ENCODE results near the gene EFNA5. TPM values are rescaled to one million over a fixed set of nuclear protein-coding genes. Genes with fewer than 3 reads are reported as not detected.

EFNA5 gene
- total and polyA plus RNA-seq, 4 donors: 0.14 to 0.93 (median 0.54) TPM

DNA sequence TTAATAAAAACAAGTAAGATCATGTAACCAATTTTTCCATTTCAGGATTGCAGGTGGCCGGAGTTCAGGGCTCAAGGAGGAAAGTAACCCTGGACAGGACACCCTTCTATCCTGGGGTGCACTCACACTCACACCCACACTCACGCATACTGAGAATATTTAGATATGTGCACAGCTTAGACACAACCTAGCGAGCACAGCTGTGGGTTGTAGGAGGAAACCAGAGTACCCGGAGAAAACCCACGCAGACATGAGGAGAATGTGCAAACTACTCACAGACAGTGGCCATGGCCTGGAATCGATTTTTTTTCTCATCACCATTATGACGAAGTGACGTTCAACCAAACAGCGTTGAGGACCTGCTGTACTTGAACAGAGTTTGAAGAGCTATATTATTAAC, 4.5 kb upstream of the EFNA5 start:
- Histone ChIP-seq H3K9ac (ENCODE audit: low read depth in 1 of 2, low read length in 2 of 2) (no peak overlapping the region), H3K27me3 (ENCODE audit: control insufficient read depth in 4 of 4, insufficient read depth in 4 of 4, low read length in 3 of 4) (peaks cover 0 to 5% (median 2%) of the 10 kb centered on the region in 4 donors), H3K4me3 (ENCODE audit: low read depth in 1 of 3, low read length in 3 of 3) (no peak overlapping the region), H3K9me3 (ENCODE audit: control insufficient read depth in 4 of 4, low read length in 3 of 4) (no peaks in the 10 kb centered on the region), H3K36me3 (ENCODE audit: control insufficient read depth in 4 of 4, insufficient read depth in 3 of 4, low read depth in 1 of 4, low read length in 3 of 4) (no peaks in the 10 kb centered on the region), H3K27ac (ENCODE audit: low read depth in 1 of 2, low read length in 2 of 2) (no peak overlapping the region), H3K4me1 (ENCODE audit: control insufficient read depth in 4 of 4, insufficient read depth in 4 of 4, low read length in 3 of 4) (peaks cover 16 to 37% (median 33%) of the 10 kb centered on the region in 4 donors)
- WGBS: 74% methylated on average over 9 of the region's 9 CpGs
- TF ChIP-seq, protein P1, sequence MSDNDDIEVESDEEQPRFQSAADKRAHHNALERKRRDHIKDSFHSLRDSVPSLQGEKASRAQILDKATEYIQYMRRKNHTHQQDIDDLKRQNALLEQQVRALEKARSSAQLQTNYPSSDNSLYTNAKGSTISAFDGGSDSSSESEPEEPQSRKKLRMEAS (IDR thresholded peaks at IDR 0.05): no peak
- TF ChIP-seq SP1 (IDR thresholded peaks at IDR 0.05): no peak
- TF ChIP-seq, protein P2, sequence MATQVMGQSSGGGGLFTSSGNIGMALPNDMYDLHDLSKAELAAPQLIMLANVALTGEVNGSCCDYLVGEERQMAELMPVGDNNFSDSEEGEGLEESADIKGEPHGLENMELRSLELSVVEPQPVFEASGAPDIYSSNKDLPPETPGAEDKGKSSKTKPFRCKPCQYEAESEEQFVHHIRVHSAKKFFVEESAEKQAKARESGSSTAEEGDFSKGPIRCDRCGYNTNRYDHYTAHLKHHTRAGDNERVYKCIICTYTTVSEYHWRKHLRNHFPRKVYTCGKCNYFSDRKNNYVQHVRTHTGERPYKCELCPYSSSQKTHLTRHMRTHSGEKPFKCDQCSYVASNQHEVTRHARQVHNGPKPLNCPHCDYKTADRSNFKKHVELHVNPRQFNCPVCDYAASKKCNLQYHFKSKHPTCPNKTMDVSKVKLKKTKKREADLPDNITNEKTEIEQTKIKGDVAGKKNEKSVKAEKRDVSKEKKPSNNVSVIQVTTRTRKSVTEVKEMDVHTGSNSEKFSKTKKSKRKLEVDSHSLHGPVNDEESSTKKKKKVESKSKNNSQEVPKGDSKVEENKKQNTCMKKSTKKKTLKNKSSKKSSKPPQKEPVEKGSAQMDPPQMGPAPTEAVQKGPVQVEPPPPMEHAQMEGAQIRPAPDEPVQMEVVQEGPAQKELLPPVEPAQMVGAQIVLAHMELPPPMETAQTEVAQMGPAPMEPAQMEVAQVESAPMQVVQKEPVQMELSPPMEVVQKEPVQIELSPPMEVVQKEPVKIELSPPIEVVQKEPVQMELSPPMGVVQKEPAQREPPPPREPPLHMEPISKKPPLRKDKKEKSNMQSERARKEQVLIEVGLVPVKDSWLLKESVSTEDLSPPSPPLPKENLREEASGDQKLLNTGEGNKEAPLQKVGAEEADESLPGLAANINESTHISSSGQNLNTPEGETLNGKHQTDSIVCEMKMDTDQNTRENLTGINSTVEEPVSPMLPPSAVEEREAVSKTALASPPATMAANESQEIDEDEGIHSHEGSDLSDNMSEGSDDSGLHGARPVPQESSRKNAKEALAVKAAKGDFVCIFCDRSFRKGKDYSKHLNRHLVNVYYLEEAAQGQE (IDR thresholded peaks at IDR 0.05): no peak
- no peak for TF ChIP-seq RAD21 (IDR thresholded peaks at IDR 0.05)
- TF ChIP-seq, protein P3, sequence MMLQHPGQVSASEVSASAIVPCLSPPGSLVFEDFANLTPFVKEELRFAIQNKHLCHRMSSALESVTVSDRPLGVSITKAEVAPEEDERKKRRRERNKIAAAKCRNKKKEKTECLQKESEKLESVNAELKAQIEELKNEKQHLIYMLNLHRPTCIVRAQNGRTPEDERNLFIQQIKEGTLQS (IDR thresholded peaks at IDR 0.05): no peak
- no peak for TF ChIP-seq GABPA (IDR thresholded peaks at IDR 0.05 in 1 of 2, conservative IDR thresholded peaks at IDR 0.05 in 1 of 2)
- no peak for TF ChIP-seq RXRA (IDR thresholded peaks at IDR 0.05)
- no peak for TF ChIP-seq HNF4G (IDR thresholded peaks at IDR 0.05)
- TF ChIP-seq HNF4A (conservative IDR thresholded peaks at IDR 0.05): no peak
- TF ChIP-seq YY1 (IDR thresholded peaks at IDR 0.05): no peak
- TF ChIP-seq, protein P4, sequence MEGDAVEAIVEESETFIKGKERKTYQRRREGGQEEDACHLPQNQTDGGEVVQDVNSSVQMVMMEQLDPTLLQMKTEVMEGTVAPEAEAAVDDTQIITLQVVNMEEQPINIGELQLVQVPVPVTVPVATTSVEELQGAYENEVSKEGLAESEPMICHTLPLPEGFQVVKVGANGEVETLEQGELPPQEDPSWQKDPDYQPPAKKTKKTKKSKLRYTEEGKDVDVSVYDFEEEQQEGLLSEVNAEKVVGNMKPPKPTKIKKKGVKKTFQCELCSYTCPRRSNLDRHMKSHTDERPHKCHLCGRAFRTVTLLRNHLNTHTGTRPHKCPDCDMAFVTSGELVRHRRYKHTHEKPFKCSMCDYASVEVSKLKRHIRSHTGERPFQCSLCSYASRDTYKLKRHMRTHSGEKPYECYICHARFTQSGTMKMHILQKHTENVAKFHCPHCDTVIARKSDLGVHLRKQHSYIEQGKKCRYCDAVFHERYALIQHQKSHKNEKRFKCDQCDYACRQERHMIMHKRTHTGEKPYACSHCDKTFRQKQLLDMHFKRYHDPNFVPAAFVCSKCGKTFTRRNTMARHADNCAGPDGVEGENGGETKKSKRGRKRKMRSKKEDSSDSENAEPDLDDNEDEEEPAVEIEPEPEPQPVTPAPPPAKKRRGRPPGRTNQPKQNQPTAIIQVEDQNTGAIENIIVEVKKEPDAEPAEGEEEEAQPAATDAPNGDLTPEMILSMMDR (IDR thresholded peaks at IDR 0.05; ENCODE audit: low read depth, low read length, missing input control): no peak
- no peak for TF ChIP-seq FOXA1 (IDR thresholded peaks at IDR 0.05)
- TF ChIP-seq TAF1 (conservative IDR thresholded peaks at IDR 0.05): no peak
- TF ChIP-seq JUND (IDR thresholded peaks at IDR 0.05): no peak
- TF ChIP-seq, protein P5, sequence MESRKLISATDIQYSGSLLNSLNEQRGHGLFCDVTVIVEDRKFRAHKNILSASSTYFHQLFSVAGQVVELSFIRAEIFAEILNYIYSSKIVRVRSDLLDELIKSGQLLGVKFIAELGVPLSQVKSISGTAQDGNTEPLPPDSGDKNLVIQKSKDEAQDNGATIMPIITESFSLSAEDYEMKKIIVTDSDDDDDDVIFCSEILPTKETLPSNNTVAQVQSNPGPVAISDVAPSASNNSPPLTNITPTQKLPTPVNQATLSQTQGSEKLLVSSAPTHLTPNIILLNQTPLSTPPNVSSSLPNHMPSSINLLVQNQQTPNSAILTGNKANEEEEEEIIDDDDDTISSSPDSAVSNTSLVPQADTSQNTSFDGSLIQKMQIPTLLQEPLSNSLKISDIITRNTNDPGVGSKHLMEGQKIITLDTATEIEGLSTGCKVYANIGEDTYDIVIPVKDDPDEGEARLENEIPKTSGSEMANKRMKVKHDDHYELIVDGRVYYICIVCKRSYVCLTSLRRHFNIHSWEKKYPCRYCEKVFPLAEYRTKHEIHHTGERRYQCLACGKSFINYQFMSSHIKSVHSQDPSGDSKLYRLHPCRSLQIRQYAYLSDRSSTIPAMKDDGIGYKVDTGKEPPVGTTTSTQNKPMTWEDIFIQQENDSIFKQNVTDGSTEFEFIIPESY (IDR thresholded peaks at IDR 0.05): no peak
- no peak for TF ChIP-seq FOXA2 (IDR thresholded peaks at IDR 0.05)
- DNase-seq (ENCODE audit: low spot score): no peak

DNA sequence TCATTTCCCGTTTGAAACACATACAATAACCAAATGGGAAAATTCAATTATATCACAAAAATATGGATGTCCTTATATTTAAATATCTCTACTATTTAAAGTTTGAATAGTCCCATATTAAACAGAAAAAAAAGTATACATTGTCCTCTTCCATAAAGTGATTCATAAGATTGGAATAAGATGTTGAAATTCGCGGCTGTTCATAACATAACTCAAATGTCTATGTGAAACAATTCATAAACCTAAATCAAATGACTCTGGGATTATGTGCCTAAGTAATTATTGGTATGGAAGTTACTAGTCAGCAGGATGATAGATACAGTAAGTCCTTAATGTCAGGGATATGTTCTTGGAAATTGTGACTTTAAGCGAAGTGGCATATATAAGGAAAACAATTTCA, 3.9 kb upstream of the EFNA5 start:
- TF ChIP-seq RAD21 (IDR thresholded peaks at IDR 0.05) (no peak), TAF1 (conservative IDR thresholded peaks at IDR 0.05) (no peak), FOXA2 (IDR thresholded peaks at IDR 0.05) (no peak), FOXA1 (IDR thresholded peaks at IDR 0.05) (no peak)
- WGBS: 81% methylated on average over 4 of the region's 4 CpGs

More for the DNA sequence above, 3.9 kb upstream of the EFNA5 start:
- no peak overlapping the region for H3K9ac ChIP-seq (ENCODE audit: low read depth in 1 of 2, low read length in 2 of 2)
- H3K27ac ChIP-seq (ENCODE audit: low read depth in 1 of 2, low read length in 2 of 2): no peak overlapping the region
- no peak for DNase-seq (ENCODE audit: low spot score)
- peaks cover 0 to 8% (median 5%) of the 10 kb centered on the region in 4 donors for H3K27me3 ChIP-seq (ENCODE audit: control insufficient read depth in 4 of 4, insufficient read depth in 4 of 4, low read length in 3 of 4)
- no peaks in the 10 kb centered on the region for H3K36me3 ChIP-seq (ENCODE audit: control insufficient read depth in 4 of 4, insufficient read depth in 3 of 4, low read depth in 1 of 4, low read length in 3 of 4)
- H3K4me3 ChIP-seq (ENCODE audit: low read depth in 1 of 3, low read length in 3 of 3): no peak overlapping the region
- peaks cover 19 to 42% (median 38%) of the 10 kb centered on the region in 4 donors for H3K4me1 ChIP-seq (ENCODE audit: control insufficient read depth in 4 of 4, insufficient read depth in 4 of 4, low read length in 3 of 4)
- no peaks in the 10 kb centered on the region for H3K9me3 ChIP-seq (ENCODE audit: control insufficient read depth in 4 of 4, low read length in 3 of 4)

Data from liver (tissue), 9 donors.